HepG2 (cell line): Measurements from ENCODE around the gene UCN2. TPM values are rescaled to one million over a fixed set of nuclear protein-coding genes. Genes with fewer than 3 reads are reported as not detected.

Source experiments
- ATF3 ChIP-seq: sonication (generic); formaldehyde crosslinking; IDR thresholded peaks from 2 replicates; pipeline ENCODE4 v1.4.0; 2020; ENCODE audit warnings: missing genetic modification reagents
- CBX2 ChIP-seq, 2 experiments: fragments of 200-600 bp in 1 of 2; sonication (generic); formaldehyde crosslinking in 1 of 2; IDR thresholded peaks; 2 replicates each; pipeline versions ENCODE4 v1.7.0 to v1.8.1; 2018 to 2022; ENCODE audit warnings: low read depth in 2 of 2, low read length in 1 of 2, mild to moderate bottlenecking in 1 of 2, missing genetic modification reagents in 1 of 2
- CENPT ChIP-seq: sonication (generic); formaldehyde crosslinking; IDR thresholded peaks from 2 replicates; pipeline ENCODE4 v1.8.0; 2022; ENCODE audit warnings: low read depth, mild to moderate bottlenecking, moderate library complexity, missing genetic modification reagents
- FIP1L1 ChIP-seq: fragments of 200-400 bp; formaldehyde crosslinking; IDR thresholded peaks from 2 replicates; pipeline ENCODE4 v1.6.1; 2018; ENCODE audit warnings: low read depth, mild to moderate bottlenecking, low read length, moderate library complexity, borderline replicate concordance; ENCODE audit not compliant: insufficient read depth
- GZF1 ChIP-seq: sonication (generic); formaldehyde crosslinking; IDR thresholded peaks from 2 replicates; pipeline ENCODE4 v1.5.1; 2020; ENCODE audit warnings: mild to moderate bottlenecking, missing genetic modification reagents
- MBD4 ChIP-seq: IDR thresholded peaks from 2 replicates; pipeline ENCODE4 v1.6.1; 2012; ENCODE audit warnings: low read length, inconsistent platforms, borderline replicate concordance
- MXD4 ChIP-seq: IDR thresholded peaks from 2 replicates; pipeline ENCODE4 v1.6.1; 2016; ENCODE audit warnings: mild to moderate bottlenecking, missing biosample characterization, missing genetic modification reagents
- SMARCE1 ChIP-seq: fragments of 450-650 bp; IDR thresholded peaks from 2 replicates; pipeline ENCODE4 v1.6.1; 2017; ENCODE audit warnings: borderline replicate concordance
- SRSF1 ChIP-seq: fragments of 200-400 bp; formaldehyde crosslinking; optimal IDR thresholded peaks from 2 replicates; pipeline ENCODE3; 2017; ENCODE audit warnings: mild to moderate bottlenecking, low read depth, low read length, moderate library complexity
- STAG1 ChIP-seq: sonication (generic); formaldehyde crosslinking; IDR thresholded peaks from 2 replicates; pipeline ENCODE4 v1.4.0; 2020; ENCODE audit warnings: missing genetic modification reagents
- TAF15 ChIP-seq: fragments of 200-400 bp; formaldehyde crosslinking; IDR thresholded peaks from one replicate; pipeline ENCODE4 v1.6.1; 2018; ENCODE audit warnings: mild to moderate bottlenecking, low read depth, low read length; ENCODE audit not compliant: poor library complexity, severe bottlenecking
- TARDBP ChIP-seq: sonication (generic); formaldehyde crosslinking; IDR thresholded peaks from 2 replicates; pipeline ENCODE4 v1.8.0; 2022; ENCODE audit warnings: mild to moderate bottlenecking, missing genetic modification reagents
- TCF12 ChIP-seq, 2 experiments: fragments of 450-650 bp in 1 of 2; sonication (generic) in 1 of 2; formaldehyde crosslinking in 1 of 2; IDR thresholded peaks; 2 replicates each; pipeline versions ENCODE4 v1.6.1 to v1.8.0; 2017 to 2022; ENCODE audit warnings: antibody characterized with exemption in 1 of 2, mild to moderate bottlenecking in 1 of 2, missing genetic modification reagents in 1 of 2, moderate library complexity in 1 of 2
- YEATS2 ChIP-seq: sonication (generic); formaldehyde crosslinking; IDR thresholded peaks from 2 replicates; pipeline ENCODE4 v1.4.0; 2020; ENCODE audit warnings: missing genetic modification reagents, borderline replicate concordance
- ZHX2 ChIP-seq, 2 experiments: sonication (generic) in 1 of 2; formaldehyde crosslinking in 1 of 2; IDR thresholded peaks; 2 replicates each; pipeline versions ENCODE4 v1.6.1 to v1.9.0; 2014 to 2022; ENCODE audit warnings: antibody characterized with exemption in 1 of 2, borderline replicate concordance in 1 of 2, inconsistent platforms in 1 of 2, low read depth in 1 of 2, missing genetic modification reagents in 1 of 2
- ZNF317 ChIP-seq: sonication (generic); formaldehyde crosslinking; IDR thresholded peaks from 2 replicates; pipeline ENCODE4 v1.5.0; 2020; ENCODE audit warnings: mild to moderate bottlenecking, missing genetic modification reagents
- ZNF558 ChIP-seq: sonication (generic); formaldehyde crosslinking; IDR thresholded peaks from 2 replicates; pipeline ENCODE4 v1.9.0; 2022; ENCODE audit warnings: mild to moderate bottlenecking, missing genetic modification reagents, borderline replicate concordance
- ZNF678 ChIP-seq: sonication (generic); formaldehyde crosslinking; IDR thresholded peaks from 2 replicates; pipeline ENCODE4 v1.4.0; 2020; ENCODE audit warnings: mild to moderate bottlenecking, missing genetic modification reagents
- ZNF841 ChIP-seq: sonication (generic); formaldehyde crosslinking; IDR thresholded peaks from 2 replicates; pipeline ENCODE4 v1.8.1; 2023; ENCODE audit warnings: missing genetic modification reagents, borderline replicate concordance
- ZSCAN30 ChIP-seq: sonication (generic); formaldehyde crosslinking; IDR thresholded peaks from 2 replicates; pipeline ENCODE4 v1.5.0; 2020; ENCODE audit warnings: mild to moderate bottlenecking, missing genetic modification reagents
- polyA plus RNA-seq, 8 experiments: library from polyadenylated mRNA; depleted of rRNA in 3 of 8; stranded (reverse) in 7 of 8; unstranded in 1 of 8; fragments of >200 nt; fragmentation: Illumina TruSeq in 4 of 8; extraction: Trizol in 4 of 8; gene quantifications; 2 replicates each; pipeline versions ENCODE4 v1.2.1 to v1.2.3, GENCODE V29; 2011 to 2016; ENCODE audit warnings: low read depth in 4 of 8, missing spikeins in 1 of 8, mixed read lengths in 1 of 8; ENCODE audit not compliant: insufficient read depth in 1 of 8
- total RNA-seq, 5 experiments: library from RNA; depleted of rRNA; stranded (reverse); fragments of >200 nt; fragmentation: Illumina TruSeq; extraction: Trizol; gene quantifications; 2 replicates each; pipeline ENCODE4 v1.2.3, GENCODE V29; 2016; ENCODE audit warnings: low read depth in 1 of 5
- TF ChIP-seq, protein P1 (sequence below): sonication (generic); formaldehyde crosslinking; IDR thresholded peaks from 2 replicates; pipeline ENCODE4 v1.5.0; 2020; ENCODE audit warnings: missing genetic modification reagents

UCN2 gene
- total and polyA plus RNA-seq, 2 of the 13 experiments (the other 11 are each of a cell fraction or from before 2014, with no cell fraction given), result 0.07 to 1.5 TPM

- TF ChIP-seq CBX2 (IDR thresholded peaks at IDR 0.05; ENCODE audit: low read depth, low read length), result no peak
- no peak for TF ChIP-seq CBX2 (CRISPR knock-in tag; IDR thresholded peaks at IDR 0.05; ENCODE audit: low read depth)
- TF ChIP-seq ZHX2 (IDR thresholded peaks at IDR 0.05; ENCODE audit: low read depth), result no peak
- no peak for TF ChIP-seq ZHX2 (CRISPR knock-in tag; IDR thresholded peaks at IDR 0.05; ENCODE audit: borderline replicate concordance)
- TF ChIP-seq SRSF1, result no peak
- no peak for TF ChIP-seq TCF12 (IDR thresholded peaks at IDR 0.05)
- TF ChIP-seq TCF12 (CRISPR knock-in tag; IDR thresholded peaks at IDR 0.05), result peak; percentile 60; the same call in 1 of the 2 replicates
- TF ChIP-seq ZSCAN30 (CRISPR knock-in tag), result no peak
- no peak for TF ChIP-seq STAG1
- TF ChIP-seq CENPT, result no peak
- no peak for TF ChIP-seq TAF15
- no peak for TF ChIP-seq SMARCE1
- peak; percentile 49; the same call in 1 of the 2 replicates for TF ChIP-seq ZNF558 (CRISPR knock-in tag)
- TF ChIP-seq ZNF841 (CRISPR knock-in tag), result no peak
- no peak for TF ChIP-seq FIP1L1
- no peak for TF ChIP-seq ATF3
- no peak; the same call in 1 of the 2 replicates for TF ChIP-seq TARDBP (CRISPR knock-in tag)
- TF ChIP-seq, protein P1, sequence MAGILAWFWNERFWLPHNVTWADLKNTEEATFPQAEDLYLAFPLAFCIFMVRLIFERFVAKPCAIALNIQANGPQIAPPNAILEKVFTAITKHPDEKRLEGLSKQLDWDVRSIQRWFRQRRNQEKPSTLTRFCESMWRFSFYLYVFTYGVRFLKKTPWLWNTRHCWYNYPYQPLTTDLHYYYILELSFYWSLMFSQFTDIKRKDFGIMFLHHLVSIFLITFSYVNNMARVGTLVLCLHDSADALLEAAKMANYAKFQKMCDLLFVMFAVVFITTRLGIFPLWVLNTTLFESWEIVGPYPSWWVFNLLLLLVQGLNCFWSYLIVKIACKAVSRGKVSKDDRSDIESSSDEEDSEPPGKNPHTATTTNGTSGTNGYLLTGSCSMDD (CRISPR knock-in tag), result no peak
- no peak for TF ChIP-seq ZNF678 (CRISPR knock-in tag)
- TF ChIP-seq ZNF317 (CRISPR knock-in tag), result 0 out of 2 replicates have a peak, but pooled peaks have one; percentile 18
- TF ChIP-seq MBD4, result no peak
- TF ChIP-seq YEATS2, result no peak
- no peak for TF ChIP-seq MXD4 (CRISPR knock-in tag)
- TF ChIP-seq GZF1 (CRISPR knock-in tag), result no peak
These were observed 7.4 kb downstream of the UCN2 start (continued) for GRCh38 chr3:48555949-48556795.
